Stomach (tissue), 9 donors: Measurements from ENCODE around the gene CYTL1. TPM values are rescaled to one million over a fixed set of nuclear protein-coding genes. Genes with fewer than 3 reads are reported as not detected.

Experiments
- DNase-seq, 2 donors: peaks; one replicate each; pipeline versions ENCODE4 v3.0.0 to v3.0.0-alpha.2; 2013 to 2019
- H3K27ac ChIP-seq, 5 donors: fragments of 200-600 bp in 4 of 5; sonication (generic) in 4 of 5; one replicate each; pipeline ENCODE4 v1.5.1; 2013 to 2019; ENCODE audit warnings: mild to moderate bottlenecking in 1 of 5, moderate library complexity in 1 of 5
- H3K27me3 ChIP-seq, 3 donors: fragments of 200-600 bp; sonication (generic); one replicate each; pipeline ENCODE4 v1.5.1; 2017 to 2019; ENCODE audit warnings: mixed run types in 1 of 3
- H3K36me3 ChIP-seq, 4 donors: fragments of 200-600 bp; sonication (generic); 1 replicate in 3 of 4; 2 replicates in 1 of 4; pipeline ENCODE4 v1.5.1; 2016 to 2019
- H3K4me1 ChIP-seq, 4 donors: fragments of 200-600 bp; sonication (generic); one replicate each; pipeline ENCODE4 v1.5.1; 2016 to 2019
- H3K4me3 ChIP-seq, 4 donors: fragments of 200-600 bp; sonication (generic) in 3 of 4; one replicate each; pipeline ENCODE4 v1.5.1; 2016 to 2019; ENCODE audit warnings: mild to moderate bottlenecking in 1 of 4
- H3K9me3 ChIP-seq, 4 donors: fragments of 200-600 bp; sonication (generic); one replicate each; pipeline ENCODE4 v1.5.1; 2016 to 2019
- CTCF ChIP-seq, 7 experiments: fragments of 450-650 bp in 4 of 7; fragments of 200-600 bp in 3 of 7; sonication (generic) in 3 of 7; IDR thresholded peaks; one replicate each; pipeline ENCODE4 v1.5.1; 2016 to 2019; ENCODE audit warnings: antibody characterized with exemption in 7 of 7, control low read depth in 2 of 7, mild to moderate bottlenecking in 1 of 7
- EP300 ChIP-seq: sonication (generic); formaldehyde crosslinking; IDR thresholded peaks from one replicate; pipeline ENCODE4 v1.6.1; 2017; ENCODE audit warnings: antibody characterized with exemption
- POLR2A ChIP-seq, 4 donors: fragments of 450-650 bp; IDR thresholded peaks; one replicate each; pipeline ENCODE4 v1.6.1; 2016; ENCODE audit warnings: antibody characterized with exemption in 4 of 4, control low read depth in 2 of 4, mild to moderate bottlenecking in 1 of 4, moderate library complexity in 1 of 4
- POLR2AphosphoS5 ChIP-seq, 3 donors: sonication (generic); formaldehyde crosslinking; IDR thresholded peaks; one replicate each; pipeline ENCODE4 v1.6.1; 2016; ENCODE audit warnings: antibody characterized with exemption in 3 of 3
- WGBS, 5 donors: extraction: QIAGEN DNeasy Blood & Tissue Kit in 3 of 5; methylation state at CpG; one replicate each; pipeline versions ENCODE4 v1.1.5 to v1.1.7; 2013 to 2018; 5-methylcytosine and 5-hydroxymethylcytosine counted together
- intact Hi-C: fragments of 100-400 bp; cut with DNase I; formaldehyde crosslinking; loops from one replicate; pipeline ENCODE4 v1.15.1; 2023; ENCODE audit warnings: low total_unique reads
- polyA plus RNA-seq, 3 donors: library from polyadenylated mRNA; stranded (reverse); fragments of 200-250 nt; gene quantifications; one replicate each; pipeline ENCODE4 v1.2.3, GENCODE V29; 2013
- total RNA-seq, 5 donors: library from RNA; depleted of rRNA; stranded (reverse); fragments of >200 nt; gene quantifications; one replicate each; pipeline versions ENCODE4 v1.1.0 to v1.2.3, GENCODE V29; 2014 to 2016
- donor health status: healthy with polysubstance abuse.
- donor health status: Bipolar disorder and iron deficiency.
- donor health status: healthy.

CYTL1 gene
- total and polyA plus RNA-seq, 8 donors, result 0.95 to 5.1 (median 1.4) TPM; not detected in 3

- Histone ChIP-seq H3K27me3 (no peaks in the 10 kb centered on the region), H3K36me3 (no peaks in the 10 kb centered on the region), H3K27ac (no peak overlapping the region), H3K4me1 (peaks cover 0 to 9% (median 3%) of the 10 kb centered on the region in 4 donors), H3K9me3 (no peaks in the 10 kb centered on the region), H3K4me3 (no peak overlapping the region)
- no peak for DNase-seq
- WGBS, 5 donors, result 85 to 92% (median 85%) methylated on average over 2 of the region's 2 CpGs
- intact Hi-C loops, result no loop called here
- no peak for TF ChIP-seq CTCF (IDR thresholded peaks at IDR 0.05)
- no peak for TF ChIP-seq EP300
- no peak for TF ChIP-seq POLR2AphosphoS5 (IDR thresholded peaks at IDR 0.05)
- TF ChIP-seq POLR2A (IDR thresholded peaks at IDR 0.05), result no peak
Measured at GRCh38 chr4:5028480-5028879, 9.2 kb upstream of the CYTL1 start.

GRCh38 chr4:5027346-5027745, 8.1 kb upstream of the CYTL1 start:
- H3K27me3 ChIP-seq, result no peaks in the 10 kb centered on the region
- no peaks in the 10 kb centered on the region for H3K4me1 ChIP-seq
- H3K9me3 ChIP-seq, result no peaks in the 10 kb centered on the region
- peak in 1 of 2 donors; percentile 2 for DNase-seq
- TF ChIP-seq POLR2AphosphoS5 (IDR thresholded peaks at IDR 0.05) (no peak), EP300 (no peak), CTCF (IDR thresholded peaks at IDR 0.05) (no peak), POLR2A (IDR thresholded peaks at IDR 0.05) (no peak)
- H3K27ac ChIP-seq, result no peak overlapping the region
- no peaks in the 10 kb centered on the region for H3K36me3 ChIP-seq
- no peak overlapping the region for H3K4me3 ChIP-seq
- intact Hi-C loops, result no loop called here

GRCh38 chr4:5026371-5026770, 7.1 kb upstream of the CYTL1 start:
- 68 to 95% (median 83%) methylated on average over 3 of the region's 3 CpGs for WGBS, 5 donors
- H3K27ac ChIP-seq, result no peak overlapping the region
- H3K4me3 ChIP-seq, result no peak overlapping the region

GRCh38 chr4:5024673-5025072, 5.4 kb upstream of the CYTL1 start:
- H3K27ac ChIP-seq, result no peak overlapping the region
- TF ChIP-seq CTCF (IDR thresholded peaks at IDR 0.05) (no peak), POLR2A (IDR thresholded peaks at IDR 0.05) (no peak), EP300 (no peak), POLR2AphosphoS5 (IDR thresholded peaks at IDR 0.05) (no peak)
- 66 to 78% (median 74%) methylated on average over 6 of the region's 6 CpGs for WGBS, 5 donors
- H3K27me3 ChIP-seq, result peaks cover 0 to 8% (median 5%) of the 10 kb centered on the region in 3 donors
- intact Hi-C loops, result no loop called here
- no peak overlapping the region for H3K4me3 ChIP-seq
- no peak for DNase-seq
- no peaks in the 10 kb centered on the region for H3K36me3 ChIP-seq
- H3K4me1 ChIP-seq, result peaks cover 0 to under 1% (median 0%) of the 10 kb centered on the region in 4 donors
- H3K9me3 ChIP-seq, result no peaks in the 10 kb centered on the region

More at GRCh38 chr4:5026371-5026770, 7.1 kb upstream of the CYTL1 start:
- intact Hi-C loops, result no loop called here
- Histone ChIP-seq H3K9me3 (no peaks in the 10 kb centered on the region), H3K27me3 (no peaks in the 10 kb centered on the region), H3K36me3 (no peaks in the 10 kb centered on the region), H3K4me1 (no peaks in the 10 kb centered on the region)
- no peak for DNase-seq
- no peak for TF ChIP-seq EP300
- TF ChIP-seq POLR2AphosphoS5 (IDR thresholded peaks at IDR 0.05), result no peak
- no peak for TF ChIP-seq CTCF (IDR thresholded peaks at IDR 0.05)
- TF ChIP-seq POLR2A (IDR thresholded peaks at IDR 0.05), result no peak
